Measurements from ENCODE around the gene IKZF2.

The IKZF2 gene

GRCh38 chr2:213121690-213122089 is 29.7 kb downstream of the IKZF2 start:
- Mint-ChIP-seq H3K4me1 (peaks cover 7% of the 10 kb centered on the region), H3K27me3 (ENCODE audit: low read depth, poor library complexity) (no peaks in the 10 kb centered on the region), H3K4me3 (no peak overlapping the region), H3K27ac (no peak overlapping the region), H3K36me3 (ENCODE audit: low read depth) (no peaks in the 10 kb centered on the region), H3K9me3 (no peaks in the 10 kb centered on the region)
- DNase-seq, result no peak
- TF ChIP-seq, protein P1, sequence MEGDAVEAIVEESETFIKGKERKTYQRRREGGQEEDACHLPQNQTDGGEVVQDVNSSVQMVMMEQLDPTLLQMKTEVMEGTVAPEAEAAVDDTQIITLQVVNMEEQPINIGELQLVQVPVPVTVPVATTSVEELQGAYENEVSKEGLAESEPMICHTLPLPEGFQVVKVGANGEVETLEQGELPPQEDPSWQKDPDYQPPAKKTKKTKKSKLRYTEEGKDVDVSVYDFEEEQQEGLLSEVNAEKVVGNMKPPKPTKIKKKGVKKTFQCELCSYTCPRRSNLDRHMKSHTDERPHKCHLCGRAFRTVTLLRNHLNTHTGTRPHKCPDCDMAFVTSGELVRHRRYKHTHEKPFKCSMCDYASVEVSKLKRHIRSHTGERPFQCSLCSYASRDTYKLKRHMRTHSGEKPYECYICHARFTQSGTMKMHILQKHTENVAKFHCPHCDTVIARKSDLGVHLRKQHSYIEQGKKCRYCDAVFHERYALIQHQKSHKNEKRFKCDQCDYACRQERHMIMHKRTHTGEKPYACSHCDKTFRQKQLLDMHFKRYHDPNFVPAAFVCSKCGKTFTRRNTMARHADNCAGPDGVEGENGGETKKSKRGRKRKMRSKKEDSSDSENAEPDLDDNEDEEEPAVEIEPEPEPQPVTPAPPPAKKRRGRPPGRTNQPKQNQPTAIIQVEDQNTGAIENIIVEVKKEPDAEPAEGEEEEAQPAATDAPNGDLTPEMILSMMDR (IDR thresholded peaks at IDR 0.05), result no peak

DNA sequence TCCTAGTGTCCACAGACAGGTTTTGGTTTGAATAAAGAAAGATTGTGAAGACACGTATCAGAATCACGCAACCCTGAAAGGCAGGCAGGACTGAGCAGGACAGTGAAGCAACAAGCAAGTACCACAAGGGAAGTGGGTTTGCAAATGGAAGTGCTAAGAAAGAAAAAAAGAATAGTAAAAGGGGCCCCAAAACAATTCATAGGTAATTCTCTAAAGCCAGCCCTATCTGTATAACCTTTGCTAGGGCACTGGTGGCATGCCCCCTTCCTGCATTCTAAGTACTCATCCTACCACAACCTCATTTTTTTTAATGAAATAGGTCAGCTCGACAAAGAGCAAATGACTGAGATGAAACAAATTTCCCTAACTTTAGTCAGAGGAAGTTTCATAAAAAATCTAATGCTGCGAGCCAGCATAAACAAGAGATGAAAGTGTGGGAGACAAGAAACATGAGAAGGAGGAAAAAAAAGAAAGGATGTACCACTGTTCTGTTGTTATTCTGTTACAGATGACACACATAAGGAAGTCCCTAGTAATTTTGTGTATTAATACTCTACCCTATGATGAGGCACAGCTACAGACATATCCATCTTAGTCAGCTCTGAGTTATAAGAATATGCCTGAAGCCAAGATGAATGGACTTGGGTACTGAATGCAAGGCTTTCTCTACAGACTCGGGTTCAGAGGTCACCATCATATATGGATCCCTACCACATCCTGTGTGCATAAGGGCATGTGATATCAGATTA is 32.2 kb downstream of the IKZF2 start:
- Mint-ChIP-seq H3K9me3 (no peaks in the 10 kb centered on the region), H3K4me1 (peaks cover 6% of the 10 kb centered on the region), H3K4me3 (no peak overlapping the region), H3K27ac (no peak overlapping the region), H3K27me3 (ENCODE audit: low read depth, poor library complexity) (no peaks in the 10 kb centered on the region), H3K36me3 (ENCODE audit: low read depth) (no peaks in the 10 kb centered on the region)
- TF ChIP-seq, protein P1 (IDR thresholded peaks at IDR 0.05), result no peak
- no peak for DNase-seq

GRCh38 chr2:213108308-213108707 is 43.1 kb downstream of the IKZF2 start:
- DNase-seq, result no peak
- H3K27me3 Mint-ChIP-seq (ENCODE audit: low read depth, poor library complexity), result peaks cover 5% of the 10 kb centered on the region
- no peaks in the 10 kb centered on the region for H3K36me3 Mint-ChIP-seq (ENCODE audit: low read depth)
- H3K27ac Mint-ChIP-seq, result no peak overlapping the region
- no peak overlapping the region for H3K4me3 Mint-ChIP-seq
- H3K9me3 Mint-ChIP-seq, result no peaks in the 10 kb centered on the region
- TF ChIP-seq, protein P1 (IDR thresholded peaks at IDR 0.05), result no peak
- no peaks in the 10 kb centered on the region for H3K4me1 Mint-ChIP-seq

GRCh38 chr2:213107728-213108127 is 43.7 kb downstream of the IKZF2 start:
- H3K27me3 Mint-ChIP-seq (ENCODE audit: low read depth, poor library complexity), result peaks cover 5% of the 10 kb centered on the region
- no peaks in the 10 kb centered on the region for H3K4me1 Mint-ChIP-seq
- H3K9me3 Mint-ChIP-seq, result no peaks in the 10 kb centered on the region
- H3K27ac Mint-ChIP-seq, result no peak overlapping the region
- TF ChIP-seq, protein P1 (IDR thresholded peaks at IDR 0.05), result no peak
- no peak overlapping the region for H3K4me3 Mint-ChIP-seq
- no peak for DNase-seq
- no peaks in the 10 kb centered on the region for H3K36me3 Mint-ChIP-seq (ENCODE audit: low read depth)

DNA sequence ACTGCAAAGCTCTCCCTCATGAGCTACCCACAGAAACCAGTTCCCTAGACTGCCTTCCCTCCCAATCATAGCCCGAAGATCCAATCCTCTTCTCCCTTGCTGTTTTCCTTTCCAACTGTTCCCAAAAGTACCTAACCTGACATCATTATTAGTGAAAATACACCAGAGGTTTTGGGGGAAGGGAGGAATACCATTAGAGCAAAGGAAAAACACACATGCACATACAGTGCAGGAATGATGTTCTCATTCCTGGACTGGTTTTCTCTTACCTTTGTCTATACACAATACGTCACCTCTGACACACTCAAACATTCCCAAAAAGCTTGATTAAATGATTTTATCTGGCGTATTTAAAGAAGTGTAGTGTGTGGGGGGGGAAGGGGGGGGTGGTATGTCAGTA is 46.2 kb downstream of the IKZF2 start:
- H3K36me3 Mint-ChIP-seq (ENCODE audit: low read depth), result no peaks in the 10 kb centered on the region
- no peak for DNase-seq
- H3K27me3 Mint-ChIP-seq (ENCODE audit: low read depth, poor library complexity), result peaks cover 5% of the 10 kb centered on the region
- no peaks in the 10 kb centered on the region for H3K9me3 Mint-ChIP-seq
- no peaks in the 10 kb centered on the region for H3K4me1 Mint-ChIP-seq
- TF ChIP-seq, protein P1 (IDR thresholded peaks at IDR 0.05), result no peak
- no peak overlapping the region for H3K4me3 Mint-ChIP-seq
- no peak overlapping the region for H3K27ac Mint-ChIP-seq

GRCh38 chr2:213104903-213105202 is 46.6 kb downstream of the IKZF2 start:
- Mint-ChIP-seq H3K36me3 (ENCODE audit: low read depth) (no peaks in the 10 kb centered on the region), H3K4me3 (no peak overlapping the region), H3K27ac (no peak overlapping the region), H3K9me3 (no peaks in the 10 kb centered on the region), H3K4me1 (no peaks in the 10 kb centered on the region), H3K27me3 (ENCODE audit: low read depth, poor library complexity) (peaks cover 5% of the 10 kb centered on the region)
- no peak for DNase-seq
- TF ChIP-seq, protein P1 (IDR thresholded peaks at IDR 0.05), result no peak
